Tibial nerve (tissue), 4 donors: ENCODE measurements around the gene DHRS7C. TPM values are rescaled to one million over a fixed set of nuclear protein-coding genes. Genes with fewer than 3 reads are reported as not detected.

Source experiments
- DNase-seq, 2 donors: peaks; one replicate each; pipeline ENCODE4 v3.0.0-alpha.2; 2019; ENCODE audit warnings: low spot score in 2 of 2
- H3K27ac ChIP-seq, 4 donors: fragments of 200-600 bp; sonication (generic) in 3 of 4; one replicate each; pipeline ENCODE4 v1.5.1; 2017 to 2019; ENCODE audit warnings: mild to moderate bottlenecking in 1 of 4
- H3K27me3 ChIP-seq, 2 donors: fragments of 200-600 bp; sonication (generic) in 1 of 2; one replicate each; pipeline versions ENCODE4 v1.5.1 to v1.6.0; 2017 to 2019
- H3K36me3 ChIP-seq, 3 donors: fragments of 200-600 bp; sonication (generic); one replicate each; pipeline ENCODE4 v1.5.1; 2018 to 2019
- H3K4me1 ChIP-seq, 4 donors: fragments of 200-600 bp; sonication (generic) in 3 of 4; one replicate each; pipeline ENCODE4 v1.5.1; 2017 to 2019
- H3K4me3 ChIP-seq, 4 donors: fragments of 200-600 bp; sonication (generic) in 3 of 4; one replicate each; pipeline ENCODE4 v1.5.1; 2017 to 2019; ENCODE audit warnings: mild to moderate bottlenecking in 1 of 4, moderate library complexity in 1 of 4
- H3K9me3 ChIP-seq, 4 donors: fragments of 200-600 bp; sonication (generic) in 3 of 4; one replicate each; pipeline ENCODE4 v1.5.1; 2017 to 2019
- CTCF ChIP-seq, 5 experiments: fragments of 200-600 bp in 3 of 5; fragments of 450-650 bp in 2 of 5; sonication (generic) in 3 of 5; IDR thresholded peaks; one replicate each; pipeline ENCODE4 v1.5.1; 2016 to 2019; ENCODE audit warnings: antibody characterized with exemption in 5 of 5, mild to moderate bottlenecking in 3 of 5, moderate library complexity in 2 of 5
- EP300 ChIP-seq, 2 donors: sonication (generic); formaldehyde crosslinking; IDR thresholded peaks; one replicate each; pipeline ENCODE4 v1.6.1; 2017; ENCODE audit warnings: antibody characterized with exemption in 2 of 2, mild to moderate bottlenecking in 1 of 2
- POLR2A ChIP-seq, 2 donors: fragments of 450-650 bp; IDR thresholded peaks; one replicate each; pipeline ENCODE4 v1.6.1; 2017; ENCODE audit warnings: antibody characterized with exemption in 2 of 2, mild to moderate bottlenecking in 2 of 2, moderate library complexity in 2 of 2
- WGBS, 2 donors: methylation state at CpG; one replicate each; pipeline ENCODE4 v1.1.5; 2018; 5-methylcytosine and 5-hydroxymethylcytosine counted together
- total RNA-seq, 4 donors: library from RNA; depleted of rRNA; stranded (reverse); fragments of >200 nt; gene quantifications; one replicate each; pipeline ENCODE4 v1.1.0, GENCODE V29; 2016

The DHRS7C gene
- total RNA-seq, 4 donors from 2014 or later: not detected

- TF ChIP-seq EP300 (IDR thresholded peaks at IDR 0.05) (no peak), CTCF (IDR thresholded peaks at IDR 0.05) (no peak), POLR2A (IDR thresholded peaks at IDR 0.05) (no peak)
- Histone ChIP-seq H3K4me3 (no peak overlapping the region), H3K27ac (no peak overlapping the region), H3K36me3 (no peaks in the 10 kb centered on the region), H3K9me3 (peaks cover 0 to 6% (median 0%) of the 10 kb centered on the region in 4 donors), H3K27me3 (no peaks in the 10 kb centered on the region), H3K4me1 (no peaks in the 10 kb centered on the region)
- WGBS, 2 donors: 72 to 74% methylated on average over 14 of the region's 14 CpGs
- DNase-seq: no peak
Observed at GRCh38 chr17:9814337-9814945, 23.0 kb upstream of the DHRS7C start.

GRCh38 chr17:9813166-9813565, 21.8 kb upstream of the DHRS7C start:
- no peak for TF ChIP-seq EP300 (IDR thresholded peaks at IDR 0.05)
- TF ChIP-seq POLR2A (IDR thresholded peaks at IDR 0.05): no peak
- TF ChIP-seq CTCF (IDR thresholded peaks at IDR 0.05): no peak
- Histone ChIP-seq H3K36me3 (no peaks in the 10 kb centered on the region), H3K27me3 (no peaks in the 10 kb centered on the region), H3K27ac (no peak overlapping the region), H3K9me3 (peaks cover 0 to 6% (median 0%) of the 10 kb centered on the region in 4 donors), H3K4me1 (no peaks in the 10 kb centered on the region), H3K4me3 (no peak overlapping the region)
- WGBS, 2 donors: 83% methylated on average over 9 of the region's 9 CpGs
- DNase-seq: no peak

GRCh38 chr17:9811537-9811936, 20.1 kb upstream of the DHRS7C start:
- no peaks in the 10 kb centered on the region for H3K36me3 ChIP-seq
- H3K4me3 ChIP-seq: no peak overlapping the region
- no peaks in the 10 kb centered on the region for H3K27me3 ChIP-seq
- 80 to 86% methylated on average over 10 to 11 of the region's 11 CpGs for WGBS, 2 donors
- TF ChIP-seq POLR2A (IDR thresholded peaks at IDR 0.05): no peak
- no peak for TF ChIP-seq CTCF (IDR thresholded peaks at IDR 0.05)
- TF ChIP-seq EP300 (IDR thresholded peaks at IDR 0.05): no peak
- H3K4me1 ChIP-seq: no peaks in the 10 kb centered on the region
- no peak overlapping the region for H3K27ac ChIP-seq
- no peak for DNase-seq
- H3K9me3 ChIP-seq: peaks cover 0 to 6% (median 0%) of the 10 kb centered on the region in 4 donors

GRCh38 chr17:9811086-9811485, 19.7 kb upstream of the DHRS7C start:
- Histone ChIP-seq H3K4me1 (no peaks in the 10 kb centered on the region), H3K36me3 (no peaks in the 10 kb centered on the region), H3K9me3 (peaks cover 0 to 6% (median 0%) of the 10 kb centered on the region in 4 donors), H3K27me3 (no peaks in the 10 kb centered on the region), H3K27ac (no peak overlapping the region), H3K4me3 (no peak overlapping the region)
- TF ChIP-seq EP300 (IDR thresholded peaks at IDR 0.05) (no peak), POLR2A (IDR thresholded peaks at IDR 0.05) (no peak), CTCF (IDR thresholded peaks at IDR 0.05) (no peak)
- DNase-seq: no peak
- 86 to 89% methylated on average over 5 of the region's 5 CpGs for WGBS, 2 donors

- H3K27me3 ChIP-seq: no peaks in the 10 kb centered on the region
- WGBS, 2 donors: 73 to 80% methylated on average over 4 of the region's 4 CpGs
- H3K27ac ChIP-seq: no peak overlapping the region
- no peaks in the 10 kb centered on the region for H3K4me1 ChIP-seq
- H3K36me3 ChIP-seq: no peaks in the 10 kb centered on the region
- DNase-seq: no peak
- H3K4me3 ChIP-seq: no peak overlapping the region
- no peak for TF ChIP-seq EP300 (IDR thresholded peaks at IDR 0.05)
- TF ChIP-seq CTCF (IDR thresholded peaks at IDR 0.05): no peak
- TF ChIP-seq POLR2A (IDR thresholded peaks at IDR 0.05): no peak
- H3K9me3 ChIP-seq: peaks cover 0 to 13% (median 0%) of the 10 kb centered on the region in 4 donors
Observed at GRCh38 chr17:9810100-9810949, 18.9 kb upstream of the DHRS7C start.
